Osteocyte (in vitro differentiated cells): Measurements from ENCODE around the gene SRSF10. TPM values are rescaled to one million over a fixed set of nuclear protein-coding genes. Genes with fewer than 3 reads are reported as not detected.

Source experiments
- DNase-seq: peaks from one replicate; pipeline ENCODE4 v3.0.0; 2021; ENCODE audit warnings: mixed read lengths; ENCODE audit not compliant: unreplicated experiment; ENCODE audit errors: extremely low spot score
- H3K27ac Mint-ChIP-seq: one replicate; pipeline ENCODE4 v1.8.0; 2021; ENCODE audit warnings: mild to moderate bottlenecking, mixed read lengths; ENCODE audit not compliant: unreplicated experiment
- H3K27me3 Mint-ChIP-seq: one replicate; pipeline ENCODE4 v1.8.0; 2021; ENCODE audit warnings: mixed read lengths; ENCODE audit not compliant: unreplicated experiment
- H3K36me3 Mint-ChIP-seq: one replicate; pipeline ENCODE4 v1.8.0; 2021; ENCODE audit warnings: mixed read lengths; ENCODE audit not compliant: unreplicated experiment
- H3K4me1 Mint-ChIP-seq: one replicate; pipeline ENCODE4 v1.8.0; 2021; ENCODE audit warnings: mixed read lengths; ENCODE audit not compliant: unreplicated experiment
- H3K4me3 Mint-ChIP-seq: one replicate; pipeline ENCODE4 v1.8.0; 2021; ENCODE audit warnings: mild to moderate bottlenecking, moderate library complexity, mixed read lengths; ENCODE audit not compliant: unreplicated experiment
- H3K9me3 Mint-ChIP-seq: one replicate; pipeline ENCODE4 v1.8.0; 2021; ENCODE audit warnings: mixed read lengths; ENCODE audit not compliant: unreplicated experiment
- microRNA-seq: library from miRNA; unstranded; fragments of <30 nt; microRNA quantifications from one replicate; pipeline ENCODE4 v1.1.0, GENCODE V29; 2020; ENCODE audit not compliant: unreplicated experiment
- total RNA-seq: library from RNA; stranded (reverse); gene quantifications from 2 replicates; pipeline ENCODE4 v1.2.1, GENCODE V29; 2021
- TF ChIP-seq, protein P1 (sequence below): fragments of 200-600 bp; sonication (generic); IDR thresholded peaks from 2 replicates; pipeline ENCODE4 v1.5.0; 2021; ENCODE audit warnings: antibody characterized with exemption, mild to moderate bottlenecking, moderate library complexity

SRSF10 gene
- total RNA-seq, 1 donor from 2014 or later, result 93.3 TPM

DNA sequence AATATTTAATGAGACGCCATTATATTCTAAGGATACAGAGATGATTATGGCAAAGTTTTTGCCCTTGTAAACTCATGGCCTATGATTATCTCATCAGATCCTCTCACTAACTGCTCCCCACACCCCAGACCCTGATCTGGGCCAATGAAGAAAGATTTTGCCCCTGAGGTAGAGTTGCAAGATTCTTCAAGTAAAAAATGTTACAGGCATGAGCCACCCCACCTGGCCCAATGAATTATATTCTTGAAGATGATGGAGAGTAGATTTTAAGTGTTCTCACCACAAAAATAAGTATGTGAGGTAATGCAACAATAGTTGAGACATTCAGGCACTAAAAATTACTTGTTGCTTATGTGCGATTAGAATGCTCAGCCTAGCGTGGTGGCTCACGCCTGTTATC is 65.2 kb downstream of the SRSF10 start:
- peaks cover 12% of the 10 kb centered on the region for H3K27me3 Mint-ChIP-seq
- TF ChIP-seq, protein P1, sequence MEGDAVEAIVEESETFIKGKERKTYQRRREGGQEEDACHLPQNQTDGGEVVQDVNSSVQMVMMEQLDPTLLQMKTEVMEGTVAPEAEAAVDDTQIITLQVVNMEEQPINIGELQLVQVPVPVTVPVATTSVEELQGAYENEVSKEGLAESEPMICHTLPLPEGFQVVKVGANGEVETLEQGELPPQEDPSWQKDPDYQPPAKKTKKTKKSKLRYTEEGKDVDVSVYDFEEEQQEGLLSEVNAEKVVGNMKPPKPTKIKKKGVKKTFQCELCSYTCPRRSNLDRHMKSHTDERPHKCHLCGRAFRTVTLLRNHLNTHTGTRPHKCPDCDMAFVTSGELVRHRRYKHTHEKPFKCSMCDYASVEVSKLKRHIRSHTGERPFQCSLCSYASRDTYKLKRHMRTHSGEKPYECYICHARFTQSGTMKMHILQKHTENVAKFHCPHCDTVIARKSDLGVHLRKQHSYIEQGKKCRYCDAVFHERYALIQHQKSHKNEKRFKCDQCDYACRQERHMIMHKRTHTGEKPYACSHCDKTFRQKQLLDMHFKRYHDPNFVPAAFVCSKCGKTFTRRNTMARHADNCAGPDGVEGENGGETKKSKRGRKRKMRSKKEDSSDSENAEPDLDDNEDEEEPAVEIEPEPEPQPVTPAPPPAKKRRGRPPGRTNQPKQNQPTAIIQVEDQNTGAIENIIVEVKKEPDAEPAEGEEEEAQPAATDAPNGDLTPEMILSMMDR, result no peak
- no peak overlapping the region for H3K27ac Mint-ChIP-seq
- no peak for DNase-seq
- H3K4me1 Mint-ChIP-seq, result no peaks in the 10 kb centered on the region
- no peak overlapping the region for H3K4me3 Mint-ChIP-seq
- no peaks in the 10 kb centered on the region for H3K9me3 Mint-ChIP-seq
- no peaks in the 10 kb centered on the region for H3K36me3 Mint-ChIP-seq

Small RNA genes within 50 kb of the gene (microRNA-seq; reads per million reads assigned to microRNA genes)
- gene MIR378F, result not detected

Other genes with a start within 250 kb of the SRSF10 start
- gene ELOA, start 236.9 kb downstream of the SRSF10 start, total RNA-seq, result 41.4 and 47.0 TPM in 2 replicates
- 42.4 and 44.3 TPM in 2 replicates for gene PITHD1, start 201.9 kb downstream of the SRSF10 start, total RNA-seq
- 39.2 and 39.9 TPM in 2 replicates for gene LYPLA2, start 189.2 kb downstream of the SRSF10 start, total RNA-seq
- 17.5 and 20.0 TPM in 2 replicates for gene GALE, start 179.6 kb downstream of the SRSF10 start, total RNA-seq
- gene HMGCL, start 154.9 kb downstream of the SRSF10 start, total RNA-seq, result 34.1 and 37.4 TPM in 2 replicates
- 16.4 and 18.0 TPM in 2 replicates for gene FUCA1, start 112.0 kb downstream of the SRSF10 start, total RNA-seq
- not detected in 2 replicates for gene CNR2, start 67.0 kb downstream of the SRSF10 start, total RNA-seq
- gene PNRC2, start 20.5 kb downstream of the SRSF10 start, total RNA-seq, result 58.9 and 63.7 TPM in 2 replicates
- not detected in 2 replicates for gene MYOM3, start 131.8 kb upstream of the SRSF10 start, total RNA-seq
- not detected in 2 replicates for gene IL22RA1, start 162.8 kb upstream of the SRSF10 start, total RNA-seq
- 0.16 TPM in 1 of 2 replicates, not detected in the other for gene IFNLR1, start 207.0 kb upstream of the SRSF10 start, total RNA-seq